ENCODE measurements around the gene SLC6A5.
"Not testable (repeated sequence)": the region's sequence is repeated elsewhere in the genome, so short reads cannot be mapped to it uniquely, and the experiment has no call there.

The SLC6A5 gene

DNA sequence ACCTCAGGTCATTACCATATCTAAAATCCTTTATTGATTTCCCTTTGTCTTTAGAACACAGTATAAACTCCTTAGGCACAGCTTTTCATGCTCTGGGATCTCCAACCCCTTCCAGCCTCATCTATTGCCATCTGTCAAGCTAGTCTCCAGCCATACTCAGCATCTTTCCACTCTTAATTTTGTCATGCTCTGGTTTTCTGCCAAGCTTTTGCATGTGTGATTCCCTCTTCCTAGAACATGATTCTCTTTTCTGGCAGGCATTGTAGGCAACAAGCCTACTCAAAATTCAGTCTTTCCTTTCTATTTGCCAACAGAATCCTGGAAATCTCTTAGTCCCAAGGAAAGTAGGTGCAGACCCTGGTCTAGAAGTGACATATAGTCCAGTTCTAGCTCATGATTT is 35.5 kb upstream of the SLC6A5 start:
- TF ChIP-seq, protein P1, sequence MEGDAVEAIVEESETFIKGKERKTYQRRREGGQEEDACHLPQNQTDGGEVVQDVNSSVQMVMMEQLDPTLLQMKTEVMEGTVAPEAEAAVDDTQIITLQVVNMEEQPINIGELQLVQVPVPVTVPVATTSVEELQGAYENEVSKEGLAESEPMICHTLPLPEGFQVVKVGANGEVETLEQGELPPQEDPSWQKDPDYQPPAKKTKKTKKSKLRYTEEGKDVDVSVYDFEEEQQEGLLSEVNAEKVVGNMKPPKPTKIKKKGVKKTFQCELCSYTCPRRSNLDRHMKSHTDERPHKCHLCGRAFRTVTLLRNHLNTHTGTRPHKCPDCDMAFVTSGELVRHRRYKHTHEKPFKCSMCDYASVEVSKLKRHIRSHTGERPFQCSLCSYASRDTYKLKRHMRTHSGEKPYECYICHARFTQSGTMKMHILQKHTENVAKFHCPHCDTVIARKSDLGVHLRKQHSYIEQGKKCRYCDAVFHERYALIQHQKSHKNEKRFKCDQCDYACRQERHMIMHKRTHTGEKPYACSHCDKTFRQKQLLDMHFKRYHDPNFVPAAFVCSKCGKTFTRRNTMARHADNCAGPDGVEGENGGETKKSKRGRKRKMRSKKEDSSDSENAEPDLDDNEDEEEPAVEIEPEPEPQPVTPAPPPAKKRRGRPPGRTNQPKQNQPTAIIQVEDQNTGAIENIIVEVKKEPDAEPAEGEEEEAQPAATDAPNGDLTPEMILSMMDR (IDR thresholded peaks at IDR 0.05; ENCODE audit: low read depth, low read length): no peak
- no peak overlapping the region for H3K4me3 ChIP-seq (ENCODE audit: low read depth, low read length)

DNA sequence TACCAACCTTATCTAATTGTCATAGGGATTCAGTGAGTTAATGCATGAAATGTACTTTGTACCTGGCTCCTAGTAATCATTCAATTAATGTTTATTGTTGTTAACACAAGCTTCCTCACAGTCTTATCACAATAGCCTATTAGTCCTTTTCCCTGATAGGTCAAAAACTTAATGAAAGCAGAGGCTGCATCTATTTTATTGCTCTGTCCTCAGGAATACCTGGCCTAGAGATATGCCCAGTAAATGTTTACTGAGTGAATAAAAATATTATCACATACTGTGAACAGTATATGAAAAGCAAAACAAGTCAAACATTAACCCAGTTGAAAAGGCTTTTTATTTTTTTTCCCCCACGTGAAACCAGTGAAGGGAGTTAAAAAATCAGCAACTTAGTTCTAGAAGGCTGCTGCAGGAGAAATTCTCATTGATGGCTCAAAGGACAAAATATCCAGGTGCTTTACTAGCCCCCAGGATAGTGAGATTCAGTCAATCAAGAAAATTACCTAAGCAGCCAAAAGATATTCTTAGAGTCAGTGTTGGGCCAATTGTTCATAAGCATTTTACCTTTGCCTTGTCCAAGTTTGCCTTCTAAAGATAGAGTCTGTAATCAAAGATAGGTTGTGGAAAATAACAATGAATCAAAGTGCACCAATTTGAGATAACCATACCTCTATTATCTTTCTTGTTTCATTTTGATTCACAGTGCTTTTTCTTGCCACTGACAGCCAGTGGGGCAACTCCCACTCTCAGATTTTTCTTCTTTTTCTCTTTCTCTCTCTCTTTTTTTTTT is 34.4 kb upstream of the SLC6A5 start:
- TF ChIP-seq, protein P1 (IDR thresholded peaks at IDR 0.05; ENCODE audit: low read depth, low read length): no peak
- no peak overlapping the region for H3K4me3 ChIP-seq (ENCODE audit: low read depth, low read length)

DNA sequence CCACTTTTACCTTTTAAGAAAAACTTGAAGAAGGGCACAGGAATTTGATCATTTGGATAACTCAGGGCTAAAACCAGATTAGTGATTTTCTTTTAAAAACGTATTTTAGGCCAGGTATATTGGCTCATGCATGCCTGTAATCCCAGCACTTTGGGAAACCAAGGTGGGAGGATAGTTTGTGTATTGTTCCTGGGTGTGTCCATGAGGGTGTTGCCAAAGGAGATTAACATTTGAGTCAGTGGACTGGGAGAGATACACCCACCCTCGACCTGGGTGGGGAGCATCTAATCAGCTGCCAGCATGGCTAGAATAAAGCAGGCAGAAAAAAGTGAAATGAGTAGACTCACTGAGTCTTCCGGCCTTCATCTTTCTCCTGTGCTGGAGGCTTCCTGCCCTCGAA is 33.3 kb upstream of the SLC6A5 start:
- H3K4me3 ChIP-seq (ENCODE audit: low read depth, low read length): not testable (repeated sequence)

DNA sequence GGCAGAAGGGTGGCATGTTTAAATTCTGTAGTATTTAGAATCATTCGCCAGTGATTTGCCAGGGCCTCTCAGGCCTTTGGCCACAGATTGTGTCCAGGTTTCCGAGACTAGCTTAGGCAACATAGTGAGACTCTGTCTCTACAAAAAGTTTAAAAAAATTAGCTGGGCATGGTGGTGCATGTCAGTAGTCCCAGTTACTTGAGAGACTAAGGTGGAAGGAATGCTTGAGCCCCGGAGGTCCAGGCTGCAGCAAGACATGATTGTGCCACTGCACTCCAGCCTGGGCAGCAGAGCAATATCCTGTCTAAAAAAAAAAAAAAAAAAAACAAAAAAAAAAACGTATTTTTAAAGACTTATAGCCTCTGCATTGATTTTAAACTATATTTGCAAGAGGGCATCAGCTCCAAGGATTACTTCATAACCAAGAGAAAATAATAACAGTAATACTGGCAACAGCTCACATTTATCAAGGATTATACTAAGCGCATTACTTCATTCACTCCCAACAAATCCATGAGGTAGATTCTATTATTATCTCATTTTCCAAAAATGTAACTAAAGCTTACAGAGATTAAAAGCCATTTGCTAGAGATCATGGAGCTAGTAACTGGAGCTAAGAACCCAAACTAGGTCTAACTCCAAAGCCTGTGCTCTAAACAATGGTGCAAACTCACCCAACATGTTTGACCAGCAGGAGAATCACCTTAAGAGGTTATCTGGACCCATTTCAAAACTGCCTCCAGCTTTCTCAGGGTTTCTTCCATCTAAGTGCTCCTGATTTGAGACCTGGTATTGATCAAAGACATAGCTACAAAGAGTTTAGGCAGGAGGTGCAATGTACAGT is 32.6 kb upstream of the SLC6A5 start:
- TF ChIP-seq, protein P1 (IDR thresholded peaks at IDR 0.05; ENCODE audit: low read depth, low read length): no peak
- no peak overlapping the region for H3K4me3 ChIP-seq (ENCODE audit: low read depth, low read length)

- H3K4me3 ChIP-seq (ENCODE audit: low read depth, low read length): not testable (repeated sequence)
Observed at GRCh38 chr11:20579725-20580124, 19.7 kb upstream of the SLC6A5 start.

GRCh38 chr11:20583201-20583600 is 16.2 kb upstream of the SLC6A5 start:
- TF ChIP-seq, protein P1 (IDR thresholded peaks at IDR 0.05; ENCODE audit: low read depth, low read length): no peak
- no peak overlapping the region for H3K4me3 ChIP-seq (ENCODE audit: low read depth, low read length)

- H3K4me3 ChIP-seq (ENCODE audit: low read depth, low read length): no peak overlapping the region
- TF ChIP-seq, protein P1 (IDR thresholded peaks at IDR 0.05; ENCODE audit: low read depth, low read length): no peak
Observed at GRCh38 chr11:20584093-20584774, 15.2 kb upstream of the SLC6A5 start.

GRCh38 chr11:20589796-20590195 is 9.6 kb upstream of the SLC6A5 start:
- TF ChIP-seq, protein P1 (IDR thresholded peaks at IDR 0.05; ENCODE audit: low read depth, low read length): no peak
- H3K4me3 ChIP-seq (ENCODE audit: low read depth, low read length): no peak overlapping the region

Data from WI38 (cell line).